Uterus (tissue), 2 donors: ENCODE data around the gene CRYBA2.

ENCODE experiments used
- CTCF ChIP-seq, 4 experiments: fragments of 200-600 bp in 2 of 4; fragments of 450-650 bp in 2 of 4; sonication (generic) in 2 of 4; IDR thresholded peaks; one replicate each; pipeline ENCODE4 v1.5.1; 2016 to 2019; ENCODE audit warnings: antibody characterized with exemption in 4 of 4, mild to moderate bottlenecking in 2 of 4, moderate library complexity in 1 of 4
- POLR2A ChIP-seq, 2 donors: fragments of 450-650 bp; IDR thresholded peaks; one replicate each; pipeline ENCODE4 v1.6.1; 2016; ENCODE audit warnings: antibody characterized with exemption in 2 of 2, mild to moderate bottlenecking in 1 of 2, moderate library complexity in 1 of 2

- no peak for TF ChIP-seq CTCF (IDR thresholded peaks at IDR 0.05)
- TF ChIP-seq POLR2A (IDR thresholded peaks at IDR 0.05) = no peak
These were observed 37.1 kb upstream of the CRYBA2 start for GRCh38 chr2:219030177-219030940.
